Activated T-cell treated with anti-CD3 and anti-CD28 coated beads for 1 hour (primary cell): ENCODE data around the gene HOXB8.

Source experiments
- DNase-seq: peaks from one replicate; pipeline ENCODE4 v3.0.0-alpha.2; 2020; ENCODE audit warnings: low read depth

Gene HOXB8

DNA sequence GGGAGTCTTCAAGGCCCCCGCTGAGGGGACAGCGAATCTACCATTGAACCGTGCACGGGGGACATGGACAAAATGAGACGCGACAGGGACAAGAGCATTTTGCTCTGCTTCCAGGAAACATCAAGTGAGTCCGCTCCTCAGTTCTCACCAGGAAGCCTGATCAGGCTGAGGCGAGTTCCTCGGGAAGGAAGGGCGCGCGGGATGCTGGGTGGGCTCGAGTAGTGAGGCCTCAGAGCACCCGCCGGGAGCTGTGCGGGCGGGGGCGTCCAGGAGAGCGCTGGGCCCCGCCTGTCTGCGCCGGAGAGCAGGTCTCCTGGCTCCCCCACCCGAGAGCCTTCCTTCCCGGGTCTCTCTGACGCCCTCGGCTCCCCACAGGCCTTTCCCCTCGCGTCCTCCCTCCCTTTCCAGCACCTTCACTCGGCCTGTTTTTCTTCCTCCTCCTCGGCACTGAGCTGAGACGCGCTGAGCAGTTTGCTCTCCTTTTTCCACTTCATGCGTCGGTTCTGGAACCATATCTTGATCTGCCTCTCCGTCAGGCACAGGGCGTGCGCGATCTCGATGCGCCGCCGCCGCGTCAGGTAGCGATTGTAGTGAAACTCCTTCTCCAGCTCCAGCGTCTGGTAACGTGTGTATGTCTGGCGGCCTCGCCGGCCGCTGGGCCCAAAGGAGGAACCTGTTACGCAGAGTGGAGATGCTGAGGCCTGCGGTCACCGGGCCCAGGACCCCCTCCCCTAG, 18.9 kb downstream of the HOXB8 start:
- no peak for DNase-seq

GRCh38 chr17:48595278-48595999, 19.7 kb downstream of the HOXB8 start:
- no peak for DNase-seq

GRCh38 chr17:48594538-48595277, 20.4 kb downstream of the HOXB8 start:
- DNase-seq: no peak

GRCh38 chr17:48593840-48594537, 21.1 kb downstream of the HOXB8 start:
- DNase-seq: peak; percentile 79

- no peak for DNase-seq
Observed at GRCh38 chr17:48593126-48593829, 21.8 kb downstream of the HOXB8 start, which contains the start of gene HOXB5. Gene HOXB5 (minus strand): TSS chr17:48593779. CDS start chr17:48593682, 97 bp downstream.

- no peak for DNase-seq
Observed at GRCh38 chr17:48592577-48592976, 22.5 kb downstream of the HOXB8 start.

DNA sequence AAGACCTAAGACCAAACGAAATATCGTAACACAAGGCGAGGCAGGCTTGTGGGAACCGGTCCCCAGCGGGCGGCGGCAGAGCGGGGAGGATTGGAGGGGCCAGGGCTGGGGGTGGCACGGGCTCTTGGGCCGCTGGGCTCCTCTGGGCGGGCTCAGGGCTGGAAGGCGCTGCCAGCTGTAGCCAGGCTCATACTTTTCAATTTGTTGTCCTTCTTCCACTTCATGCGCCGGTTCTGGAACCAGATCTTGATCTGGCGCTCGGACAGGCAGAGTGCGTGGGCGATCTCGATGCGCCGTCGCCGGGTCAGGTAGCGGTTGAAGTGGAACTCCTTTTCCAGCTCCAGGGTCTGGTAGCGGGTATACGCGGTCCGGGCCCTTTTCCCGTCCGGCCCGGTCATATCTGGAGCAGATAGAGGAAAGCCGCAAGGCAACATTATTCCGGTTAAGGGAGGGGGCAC, 23.0 kb downstream of the HOXB8 start:
- DNase-seq: no peak

GRCh38 chr17:48591255-48592056, 23.6 kb downstream of the HOXB8 start:
- DNase-seq: no peak

DNA sequence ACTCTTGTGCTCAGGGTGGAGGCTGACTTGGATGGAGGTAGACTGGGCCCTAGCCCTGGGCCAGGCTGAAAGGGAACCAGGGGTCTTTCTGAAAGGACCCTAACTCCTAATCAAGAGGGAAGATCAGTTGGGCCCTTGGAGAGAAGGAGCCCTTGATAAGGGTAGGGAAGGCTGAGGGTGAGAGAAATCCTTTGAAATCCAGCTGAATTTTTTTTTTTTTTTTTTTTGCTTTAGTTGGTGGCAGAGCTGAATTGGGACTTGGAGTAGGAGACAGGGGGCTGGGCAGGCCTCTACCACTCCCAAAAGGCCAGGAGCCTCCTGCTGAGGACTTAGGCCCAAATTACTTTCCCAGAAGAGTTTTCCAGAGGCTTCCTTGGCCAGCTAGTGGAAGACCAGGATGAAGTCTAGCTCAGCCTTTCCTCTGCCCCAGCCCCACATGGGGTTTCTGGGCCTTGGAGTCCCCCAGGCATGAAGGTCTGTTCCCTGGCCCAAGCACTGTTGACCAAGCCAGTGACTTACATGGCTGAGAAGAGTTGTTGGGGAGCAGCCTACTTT, 24.4 kb downstream of the HOXB8 start:
- no peak for DNase-seq

GRCh38 chr17:48589831-48590606, 25.1 kb downstream of the HOXB8 start, which contains the start of gene HOXB3:
Gene HOXB3 (minus strand): TSS chr17:48590241. CDS start chr17:48552474, 37,767 bp downstream.
- DNase-seq: no peak

GRCh38 chr17:48589060-48589830, 25.8 kb downstream of the HOXB8 start:
- DNase-seq: no peak

GRCh38 chr17:48588528-48588927, 26.6 kb downstream of the HOXB8 start:
- no peak for DNase-seq

DNA sequence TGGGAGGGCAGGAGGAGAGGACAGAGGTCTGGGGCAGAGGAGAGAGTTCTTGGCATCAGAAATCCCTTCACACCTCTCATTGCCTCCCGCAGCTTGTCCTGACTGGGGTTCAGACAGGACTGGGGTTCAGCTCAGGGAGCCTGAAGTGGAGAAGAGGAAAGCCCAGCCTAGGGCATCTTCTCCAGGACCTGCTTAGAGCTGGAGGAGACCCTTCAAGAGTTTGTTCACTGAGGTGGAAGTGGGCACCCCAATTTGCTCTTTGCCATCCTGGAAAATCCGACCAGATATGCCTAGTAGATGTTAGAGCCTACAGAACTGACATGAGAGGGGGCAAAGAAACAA, 27.0 kb downstream of the HOXB8 start:
- DNase-seq: no peak

DNA sequence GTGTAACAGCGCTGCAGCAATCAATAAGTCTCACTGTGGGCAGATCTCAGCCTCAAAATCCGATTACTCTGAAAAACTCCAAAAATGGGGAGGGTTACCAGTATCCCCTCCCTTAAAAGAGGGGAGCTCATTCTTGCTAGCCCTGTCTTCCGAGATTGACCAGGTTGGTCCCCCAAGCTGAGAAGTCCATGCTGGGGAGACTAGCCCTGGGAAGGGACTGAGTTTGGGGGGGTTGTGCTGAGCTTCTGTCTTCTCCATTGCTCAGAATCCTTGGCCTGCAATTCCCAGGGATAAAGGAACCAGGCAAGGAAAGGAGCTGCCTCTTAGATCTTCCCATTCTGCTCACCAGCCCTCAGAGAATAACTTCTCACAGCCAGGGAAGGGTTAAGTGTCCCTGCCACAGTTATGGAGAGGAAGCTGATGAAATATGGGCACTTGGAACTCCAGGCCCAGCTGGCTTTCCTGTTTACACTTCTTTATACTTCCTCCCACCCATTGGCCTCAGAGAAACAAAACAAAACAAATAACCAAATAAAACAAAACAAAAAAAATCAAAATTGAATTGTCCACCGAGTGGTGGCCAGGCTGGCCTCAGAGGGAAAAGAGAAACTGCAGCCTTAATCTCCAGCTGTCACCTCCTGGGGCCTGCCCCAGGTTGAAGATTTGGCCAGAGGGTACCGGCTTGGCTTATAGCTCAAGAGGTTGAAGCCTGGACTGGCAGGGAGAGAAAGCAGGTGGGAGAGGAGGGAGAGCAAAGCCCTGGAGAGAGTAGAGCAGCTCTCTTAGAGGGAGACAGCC, 27.6 kb downstream of the HOXB8 start:
- DNase-seq: no peak

- no peak for DNase-seq
Observed at GRCh38 chr17:48586355-48587258, 28.5 kb downstream of the HOXB8 start.

GRCh38 chr17:48584223-48584741, 30.8 kb downstream of the HOXB8 start:
- no peak for DNase-seq
